HG02943 (cell line): ENCODE results near the gene MAD2L2.
A peak's percentile ranks its signal among the peaks of the same experiment; 100 is the strongest.

Experiments
- ATAC-seq: cut with Tn5 transposase; IDR thresholded peaks from one replicate; pipeline ENCODE4 v1.9.1; 2021; ENCODE audit warnings: mild to moderate bottlenecking, low read depth, moderate library complexity; ENCODE audit not compliant: unreplicated experiment

MAD2L2 gene

GRCh38 chr1:11681071-11681771, at the start of gene MAD2L2:
TSS of gene MAD2L2 (minus strand) at chr1:11681148. CDS start at chr1:11680601, 547 bp downstream.
- ATAC-seq = peak; percentile 84

GRCh38 chr1:11730429-11730891, 49.5 kb upstream of the MAD2L2 start:
- no peak for ATAC-seq

- no peak for ATAC-seq
These were observed 48.8 kb upstream of the MAD2L2 start for GRCh38 chr1:11729498-11730428.

DNA sequence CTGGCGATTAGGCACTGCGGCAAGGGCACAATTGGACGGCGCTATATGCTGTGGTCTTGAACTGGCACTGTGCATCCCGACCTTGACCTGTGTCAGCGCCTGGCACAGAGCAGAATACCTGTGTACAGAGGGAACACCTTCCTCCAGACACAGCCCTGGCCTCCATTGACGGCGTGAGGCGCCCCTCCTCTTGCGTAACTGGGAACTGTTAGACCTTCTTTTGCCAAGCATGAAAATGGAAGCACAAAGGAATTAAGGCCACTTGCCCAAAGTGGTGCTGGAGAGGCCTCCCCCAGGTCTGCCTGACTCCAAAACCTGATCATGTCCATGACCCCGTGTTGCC, 48.2 kb upstream of the MAD2L2 start:
- no peak for ATAC-seq

DNA sequence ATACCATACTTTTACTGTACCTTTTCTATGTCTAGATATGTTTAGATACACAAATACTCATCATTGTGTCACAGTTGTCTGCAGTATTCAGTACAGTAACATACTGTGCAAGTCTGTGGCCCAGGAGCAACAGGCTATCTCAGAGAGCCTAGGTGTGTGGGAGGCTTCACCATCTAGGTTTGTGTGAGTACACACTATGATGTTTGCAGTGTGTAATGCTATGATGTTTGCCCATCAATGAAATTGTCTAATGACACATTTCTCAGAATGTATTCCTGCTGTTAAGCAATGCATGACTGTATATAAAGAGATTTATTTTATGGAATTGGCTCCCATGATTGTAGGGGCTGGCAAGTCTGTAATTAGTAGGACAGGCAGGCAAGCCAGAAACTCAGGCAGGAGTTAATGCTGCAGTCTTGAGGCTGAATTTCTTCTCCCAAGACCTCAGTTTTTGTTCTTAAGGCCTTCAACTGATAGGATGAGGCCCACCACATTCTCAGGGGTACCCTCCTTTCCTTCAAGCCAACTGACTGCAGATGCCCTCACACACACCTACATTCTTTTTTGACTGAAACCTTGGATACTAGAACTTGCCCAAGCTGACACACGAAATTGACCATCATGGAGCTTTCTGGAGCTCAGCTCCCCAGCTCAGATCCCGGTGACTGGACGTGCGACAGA, 47.3 kb upstream of the MAD2L2 start:
- no peak for ATAC-seq

DNA sequence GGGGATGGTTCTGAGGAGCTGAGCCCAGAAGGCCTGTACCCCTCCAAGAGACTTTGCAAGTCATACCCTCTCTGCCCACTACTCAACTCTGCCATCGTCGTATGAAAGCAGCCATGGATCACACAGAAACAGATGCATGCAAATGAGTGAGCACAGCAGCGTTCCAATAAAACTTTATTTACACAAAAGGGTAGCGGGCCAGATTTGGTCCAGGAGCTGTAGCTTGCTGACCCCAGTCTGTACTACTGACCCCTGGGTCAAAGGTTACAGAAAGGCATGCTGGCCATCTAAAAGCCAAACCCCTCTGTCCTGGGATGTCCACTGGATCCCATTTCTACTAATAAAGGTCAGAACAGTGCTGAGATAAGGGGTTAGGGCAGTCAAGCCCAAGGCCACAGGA, 46.2 kb upstream of the MAD2L2 start:
- no peak for ATAC-seq

DNA sequence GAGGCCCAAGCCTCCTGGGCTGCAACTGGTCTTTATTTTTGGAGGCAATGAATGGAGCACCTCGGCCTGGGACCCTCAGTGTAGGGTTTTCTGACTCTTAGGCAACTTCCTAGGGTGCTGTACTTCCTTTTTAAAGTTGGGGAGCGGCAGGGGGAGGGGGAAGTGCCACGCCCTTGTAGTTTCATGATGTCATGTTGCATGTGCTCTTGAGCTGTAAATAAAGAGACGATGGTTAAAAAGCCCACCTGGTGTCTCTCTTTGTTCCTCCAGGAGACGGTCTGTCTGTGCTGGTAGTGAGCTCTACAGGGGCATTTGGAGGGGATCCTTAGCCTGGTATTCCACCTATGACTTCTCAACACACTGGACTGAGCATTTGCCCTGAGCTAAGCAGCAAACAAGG, 44.7 kb upstream of the MAD2L2 start:
- ATAC-seq = no peak

DNA sequence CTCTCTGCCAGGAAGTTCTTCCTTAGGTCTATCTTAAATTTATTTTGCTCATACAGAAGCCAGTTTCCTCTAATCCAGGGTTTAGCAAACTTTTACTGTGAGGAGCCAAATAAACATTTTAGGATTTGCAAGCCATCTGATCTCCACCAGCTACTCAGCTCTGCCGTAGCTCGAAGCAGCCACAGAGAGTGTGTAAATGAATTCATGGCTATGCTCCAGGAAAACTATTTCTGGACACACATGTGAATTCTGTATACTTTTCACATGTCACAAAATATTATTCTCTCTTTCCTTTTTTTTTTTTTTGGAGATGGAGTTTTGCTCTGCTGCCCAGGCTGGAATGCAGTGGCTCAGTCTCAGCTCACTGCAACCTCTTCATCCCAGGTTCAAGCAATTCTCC, 41.6 kb upstream of the MAD2L2 start:
- ATAC-seq = no peak

DNA sequence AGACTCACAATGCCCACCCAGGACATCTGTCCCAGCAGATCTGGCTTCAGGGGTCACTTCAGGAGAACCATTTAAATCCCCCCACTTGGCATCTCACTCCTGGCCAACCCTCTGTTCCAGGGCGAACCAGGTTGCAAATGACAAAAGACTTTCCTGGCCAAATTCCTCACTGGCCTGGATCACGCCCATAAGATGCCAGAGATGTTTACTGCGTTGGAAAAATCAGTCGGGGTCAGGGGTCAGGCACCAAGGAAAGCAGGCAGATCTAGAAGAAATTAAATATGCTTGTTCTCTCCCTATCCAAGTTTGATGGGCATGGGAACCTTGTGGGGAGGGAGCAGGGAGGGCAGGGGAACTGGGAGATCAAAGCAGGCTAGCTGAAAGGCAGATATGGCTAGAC, 40.4 kb upstream of the MAD2L2 start:
- no peak for ATAC-seq

DNA sequence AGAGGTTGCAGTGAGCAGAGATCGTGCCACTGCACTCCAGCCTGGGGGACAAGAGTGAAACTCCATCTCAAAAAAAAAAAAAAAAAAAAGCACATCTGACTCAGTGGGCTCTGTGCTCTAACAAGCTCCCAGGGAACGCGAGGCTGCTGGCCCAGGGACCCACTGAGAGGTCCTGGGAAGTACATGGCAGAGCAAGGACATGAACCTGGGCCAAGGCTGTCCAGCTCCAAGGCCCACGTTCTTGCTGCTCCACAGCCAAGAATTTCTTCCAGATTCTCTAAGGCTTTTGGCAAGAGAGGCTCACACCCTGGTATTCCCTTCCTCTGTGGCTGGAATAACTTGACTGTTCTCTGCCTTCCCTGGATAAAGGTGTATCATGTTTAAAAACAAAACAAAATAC, 39.6 kb upstream of the MAD2L2 start:
- no peak for ATAC-seq

GRCh38 chr1:11720033-11720376, 39.1 kb upstream of the MAD2L2 start:
- ATAC-seq = no peak

DNA sequence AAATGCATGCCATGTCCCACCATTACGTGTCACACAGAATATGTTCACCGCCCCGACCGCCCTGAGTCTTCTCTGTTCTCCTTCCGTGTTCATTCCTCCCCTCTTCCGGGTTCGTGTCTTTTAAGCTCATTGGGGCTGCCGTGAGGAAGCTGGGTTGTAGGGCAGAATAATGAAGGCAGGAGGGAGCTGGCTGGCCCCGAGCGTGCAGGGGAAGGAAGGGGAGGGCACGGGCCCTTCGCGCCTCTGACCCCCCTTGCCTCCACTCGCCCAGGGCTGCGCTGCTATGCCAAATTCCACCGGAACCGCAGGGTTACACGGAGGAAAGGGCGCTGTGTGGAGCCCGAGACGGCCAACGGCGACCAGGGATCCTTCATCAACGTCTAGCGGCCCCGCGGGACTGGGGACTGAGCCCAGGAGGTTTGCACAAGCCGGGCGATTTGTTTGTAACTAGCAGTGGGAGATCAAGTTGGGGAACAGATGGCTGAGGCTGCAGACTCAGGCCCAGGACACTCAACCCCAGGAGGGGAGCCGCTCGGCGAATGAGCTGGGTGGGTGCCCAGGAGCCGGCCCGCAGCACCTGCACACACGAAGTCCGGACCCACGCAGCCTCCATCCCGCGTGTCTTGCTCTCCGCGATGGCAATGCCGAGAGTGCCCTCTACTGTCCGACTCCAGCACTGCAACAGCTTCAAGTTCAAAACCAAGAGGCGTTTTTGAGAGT, 38.5 kb upstream of the MAD2L2 start:
- no peak for ATAC-seq

DNA sequence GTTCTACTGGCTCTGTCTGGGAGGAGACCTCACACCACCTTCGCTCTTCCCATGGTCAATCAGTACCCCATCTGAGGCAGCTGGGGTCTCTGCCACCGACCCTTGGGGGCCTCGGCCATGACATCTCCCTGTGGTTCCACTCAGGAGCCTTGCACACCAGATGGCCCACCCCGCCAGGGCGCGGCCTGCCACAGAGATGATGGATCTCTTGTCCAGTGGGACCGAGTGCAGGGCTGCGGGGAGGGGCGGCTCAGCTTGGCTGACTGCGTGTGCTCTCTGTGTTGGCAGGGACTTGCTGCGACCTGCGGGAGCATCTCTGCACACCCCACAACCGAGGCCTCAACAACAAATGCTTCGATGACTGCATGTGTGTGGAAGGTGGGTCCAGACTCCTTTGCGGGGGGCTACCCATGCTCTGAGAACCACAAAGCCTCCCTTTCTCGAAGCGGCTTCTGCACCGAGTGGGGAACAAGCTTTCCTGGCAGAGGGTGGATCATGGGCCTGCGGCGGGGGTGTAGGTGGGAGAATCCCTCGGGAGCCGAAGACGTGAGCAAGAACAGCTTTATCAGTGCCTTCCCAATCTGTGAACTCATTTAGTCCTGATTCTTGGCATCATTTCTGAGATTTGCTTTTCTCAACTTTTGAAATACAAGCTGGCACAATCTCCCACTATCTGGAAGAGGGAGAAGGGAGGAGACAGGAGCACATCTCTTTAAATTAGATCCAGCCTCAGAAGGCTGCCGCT, 34.1 kb upstream of the MAD2L2 start:
- ATAC-seq = no peak

GRCh38 chr1:11713095-11713494, 32.1 kb upstream of the MAD2L2 start:
- ATAC-seq = no peak

DNA sequence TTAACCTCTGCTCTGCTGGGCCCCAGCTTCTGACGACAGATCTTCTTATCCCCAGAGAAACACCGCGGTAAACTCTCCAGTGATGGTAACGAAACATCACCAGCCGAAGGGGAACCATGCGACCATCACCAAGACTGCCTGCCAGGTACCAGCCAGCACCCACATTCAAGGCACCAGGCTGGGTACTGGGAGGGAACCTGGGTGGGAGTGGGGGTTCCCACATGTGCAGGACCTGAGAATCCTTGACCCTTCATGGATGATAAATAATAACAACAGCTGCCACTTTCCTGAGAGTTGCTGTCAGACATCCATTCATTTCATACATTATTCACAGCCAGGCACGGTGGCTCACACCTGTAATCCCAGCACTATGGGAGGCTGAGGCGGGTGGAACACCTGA, 31.3 kb upstream of the MAD2L2 start:
- no peak for ATAC-seq

DNA sequence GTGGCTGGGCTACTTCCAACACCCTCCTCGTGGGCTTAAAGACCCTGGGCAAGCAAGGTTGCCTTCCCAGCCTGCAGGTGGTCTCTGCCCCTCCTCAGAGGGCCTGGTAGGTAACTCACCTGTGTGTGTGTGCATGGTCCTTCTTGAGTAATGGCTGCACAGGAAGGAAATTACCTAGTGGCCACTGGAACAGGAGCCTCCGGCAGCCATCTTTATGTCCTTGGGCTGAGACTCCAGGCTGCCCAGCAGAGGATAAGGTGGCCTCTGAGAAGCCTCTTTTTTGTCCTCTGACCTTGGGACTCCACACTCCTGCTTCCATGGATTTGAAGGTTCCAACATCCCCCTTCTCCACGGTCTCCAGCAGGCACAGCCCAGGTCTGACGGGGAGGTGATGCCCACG, 30.5 kb upstream of the MAD2L2 start:
- ATAC-seq = no peak

GRCh38 chr1:11708554-11709350, 27.8 kb upstream of the MAD2L2 start:
- ATAC-seq = no peak

GRCh38 chr1:11707621-11708276, 26.8 kb upstream of the MAD2L2 start:
- ATAC-seq = no peak

DNA sequence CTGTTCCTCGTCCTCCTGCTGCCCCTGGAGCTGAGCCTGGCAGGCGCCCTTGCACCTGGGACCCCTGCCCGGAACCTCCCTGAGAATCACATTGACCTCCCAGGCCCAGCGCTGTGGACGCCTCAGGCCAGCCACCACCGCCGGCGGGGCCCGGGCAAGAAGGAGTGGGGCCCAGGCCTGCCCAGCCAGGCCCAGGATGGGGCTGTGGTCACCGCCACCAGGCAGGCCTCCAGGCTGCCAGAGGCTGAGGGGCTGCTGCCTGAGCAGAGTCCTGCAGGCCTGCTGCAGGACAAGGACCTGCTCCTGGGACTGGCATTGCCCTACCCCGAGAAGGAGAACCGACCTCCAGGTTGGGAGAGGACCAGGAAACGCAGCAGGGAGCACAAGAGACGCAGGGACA, 25.3 kb upstream of the MAD2L2 start:
- no peak for ATAC-seq
